A549 (cell line): ENCODE measurements around the gene ZGPAT.

ENCODE experiments used
- CEBPB ChIP-seq, 2 experiments: fragments of >200 bp in 1 of 2; sonication (Bioruptor Twin) in 1 of 2; formaldehyde crosslinking in 1 of 2; IDR thresholded peaks; 2 replicates each; pipeline ENCODE4 v1.6.1; 2012 to 2016
- GATA3 ChIP-seq: IDR thresholded peaks from 2 replicates; pipeline ENCODE4 v1.6.1; 2012; ENCODE audit warnings: borderline replicate concordance
- JUNB ChIP-seq: fragments of >200 bp; sonication (Bioruptor Twin); formaldehyde crosslinking; IDR thresholded peaks from 2 replicates; pipeline ENCODE4 v1.6.1; 2016
- MAZ ChIP-seq: fragments of 150-350 bp; IDR thresholded peaks from 2 replicates; pipeline ENCODE4 v1.6.1; 2014; ENCODE audit warnings: antibody characterized with exemption, low read depth, low read length, borderline replicate concordance
- POLR2A ChIP-seq: IDR thresholded peaks from 2 replicates; pipeline ENCODE4 v1.6.1; 2012; ENCODE audit warnings: mild to moderate bottlenecking, low read length
- RAD21 ChIP-seq, 2 experiments: fragments of >200 bp in 1 of 2; sonication (Bioruptor Twin) in 1 of 2; formaldehyde crosslinking in 1 of 2; IDR thresholded peaks in 1 of 2; conservative IDR thresholded peaks in 1 of 2; 2 replicates in 1 of 2; 3 replicates in 1 of 2; pipeline ENCODE4 v1.6.1; 2012 to 2018; ENCODE audit warnings: inconsistent platforms in 1 of 2
- RCOR1 ChIP-seq: fragments of 150-350 bp; IDR thresholded peaks from 2 replicates; pipeline ENCODE4 v1.6.1; 2014; ENCODE audit warnings: antibody characterized with exemption, low read length, low read depth
- RFX5 ChIP-seq: fragments of 450-650 bp; IDR thresholded peaks from 2 replicates; pipeline ENCODE4 v1.7.1; 2014; ENCODE audit warnings: antibody characterized with exemption, mild to moderate bottlenecking, moderate library complexity
- SMC3 ChIP-seq: fragments of >200 bp; sonication (Bioruptor Twin); formaldehyde crosslinking; IDR thresholded peaks from 3 replicates; pipeline ENCODE4 v1.6.1; 2018; ENCODE audit warnings: inconsistent platforms
- TF ChIP-seq, protein P1 (sequence below): fragments of >200 bp; sonication (Bioruptor Twin); formaldehyde crosslinking; IDR thresholded peaks from 3 replicates; pipeline ENCODE4 v1.5.1; 2016
- TF ChIP-seq, protein P2 (sequence below): IDR thresholded peaks from 2 replicates; pipeline ENCODE4 v1.6.1; 2012

DNA sequence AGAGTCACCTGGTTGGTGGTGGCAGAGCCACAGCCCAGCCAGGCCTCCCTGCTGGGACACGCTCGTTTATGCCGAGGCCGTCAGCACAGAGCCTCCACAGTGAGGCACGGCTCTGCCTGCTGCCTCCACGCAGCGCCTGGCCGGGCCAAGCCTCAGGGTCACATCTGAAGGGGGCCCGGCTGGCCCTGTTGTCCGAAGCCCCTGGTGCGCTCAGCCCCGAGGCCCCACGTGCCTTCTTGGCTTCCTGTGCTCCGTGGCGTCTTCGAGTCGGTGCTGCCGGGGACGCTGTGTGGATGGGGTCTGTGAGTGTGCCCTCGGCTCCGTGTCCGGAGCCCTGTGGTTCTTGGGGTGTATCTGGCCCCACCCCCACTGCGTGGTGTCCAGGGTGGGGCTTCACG lies 21.7 kb upstream of the ZGPAT start:
- TF ChIP-seq, protein P1, sequence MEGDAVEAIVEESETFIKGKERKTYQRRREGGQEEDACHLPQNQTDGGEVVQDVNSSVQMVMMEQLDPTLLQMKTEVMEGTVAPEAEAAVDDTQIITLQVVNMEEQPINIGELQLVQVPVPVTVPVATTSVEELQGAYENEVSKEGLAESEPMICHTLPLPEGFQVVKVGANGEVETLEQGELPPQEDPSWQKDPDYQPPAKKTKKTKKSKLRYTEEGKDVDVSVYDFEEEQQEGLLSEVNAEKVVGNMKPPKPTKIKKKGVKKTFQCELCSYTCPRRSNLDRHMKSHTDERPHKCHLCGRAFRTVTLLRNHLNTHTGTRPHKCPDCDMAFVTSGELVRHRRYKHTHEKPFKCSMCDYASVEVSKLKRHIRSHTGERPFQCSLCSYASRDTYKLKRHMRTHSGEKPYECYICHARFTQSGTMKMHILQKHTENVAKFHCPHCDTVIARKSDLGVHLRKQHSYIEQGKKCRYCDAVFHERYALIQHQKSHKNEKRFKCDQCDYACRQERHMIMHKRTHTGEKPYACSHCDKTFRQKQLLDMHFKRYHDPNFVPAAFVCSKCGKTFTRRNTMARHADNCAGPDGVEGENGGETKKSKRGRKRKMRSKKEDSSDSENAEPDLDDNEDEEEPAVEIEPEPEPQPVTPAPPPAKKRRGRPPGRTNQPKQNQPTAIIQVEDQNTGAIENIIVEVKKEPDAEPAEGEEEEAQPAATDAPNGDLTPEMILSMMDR: no peak
- no peak for TF ChIP-seq JUNB
- TF ChIP-seq POLR2A: no peak
- TF ChIP-seq CEBPB (IDR thresholded peaks at IDR 0.05): no peak
- no peak for TF ChIP-seq RCOR1
- no peak for TF ChIP-seq RFX5
- no peak for TF ChIP-seq GATA3
- TF ChIP-seq MAZ: no peak
- no peak for TF ChIP-seq SMC3
- no peak for TF ChIP-seq RAD21 (conservative IDR thresholded peaks at IDR 0.05 in 1 of 2, IDR thresholded peaks at IDR 0.05 in 1 of 2)
- TF ChIP-seq, protein P2, sequence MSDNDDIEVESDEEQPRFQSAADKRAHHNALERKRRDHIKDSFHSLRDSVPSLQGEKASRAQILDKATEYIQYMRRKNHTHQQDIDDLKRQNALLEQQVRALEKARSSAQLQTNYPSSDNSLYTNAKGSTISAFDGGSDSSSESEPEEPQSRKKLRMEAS: no peak
